ENCODE data around the gene GREB1L.

The GREB1L gene

GRCh38 chr18:21452276-21452780 lies 210.3 kb downstream of the GREB1L start:
- DNase-seq: no peak

- DNase-seq: no peak
Observed at GRCh38 chr18:21452796-21453510, 210.9 kb downstream of the GREB1L start.

- DNase-seq: no peak
Observed at GRCh38 chr18:21453511-21453901, 211.5 kb downstream of the GREB1L start.

GRCh38 chr18:21454725-21455124 lies 212.7 kb downstream of the GREB1L start:
- DNase-seq: no peak

- no peak for DNase-seq
Observed at GRCh38 chr18:21456428-21457178, 214.6 kb downstream of the GREB1L start.

- no peak for DNase-seq
Observed at GRCh38 chr18:21457179-21457535, 215.1 kb downstream of the GREB1L start.

GRCh38 chr18:21458310-21458709 lies 216.3 kb downstream of the GREB1L start:
- DNase-seq: no peak

- no peak for DNase-seq
Observed at GRCh38 chr18:21458788-21459187, 216.8 kb downstream of the GREB1L start.

- no peak for DNase-seq
Observed at GRCh38 chr18:21459706-21460286, 217.8 kb downstream of the GREB1L start.

GRCh38 chr18:21461460-21461859 lies 219.4 kb downstream of the GREB1L start:
- DNase-seq: no peak

GRCh38 chr18:21463718-21464117 lies 221.7 kb downstream of the GREB1L start:
- DNase-seq: no peak

GRCh38 chr18:21468514-21469164 lies 226.6 kb downstream of the GREB1L start:
- no peak for DNase-seq

- DNase-seq: no peak
Observed at GRCh38 chr18:21472741-21473140, 230.7 kb downstream of the GREB1L start.

GRCh38 chr18:21474621-21475020 lies 232.6 kb downstream of the GREB1L start:
- no peak for DNase-seq

GRCh38 chr18:21479721-21480120 lies 237.7 kb downstream of the GREB1L start:
- no peak for DNase-seq

GRCh38 chr18:21481739-21482138 lies 239.7 kb downstream of the GREB1L start:
- no peak for DNase-seq

- DNase-seq: no peak
Observed at GRCh38 chr18:21483051-21483450, 241.0 kb downstream of the GREB1L start.

GRCh38 chr18:21484851-21485636 lies 243.0 kb downstream of the GREB1L start:
- no peak for DNase-seq

- no peak for DNase-seq
Observed at GRCh38 chr18:21486905-21487437, 244.9 kb downstream of the GREB1L start.

GRCh38 chr18:21489119-21489750 lies 247.2 kb downstream of the GREB1L start:
- DNase-seq: peak; percentile 19

GRCh38 chr18:21489919-21490495 lies 248.0 kb downstream of the GREB1L start:
- no peak for DNase-seq

All from stimulated activated CD4-positive, alpha-beta T cell treated with anti-CD3 and anti-CD28 coated beads, Interleukin-4, amount 100 ng/mL, for 24 hours (primary cell).